HCT116 (cell line): ENCODE measurements around the gene HEG1. TPM values are rescaled to one million over a fixed set of nuclear protein-coding genes. Genes with fewer than 3 reads are reported as not detected.

Experiments used
- ATAC-seq: fragments of 200-7000 bp; cut with Tn5 transposase; 2 replicates; pipeline ENCODE4 v1.9.1; 2020; ENCODE audit warnings: mild to moderate bottlenecking, moderate library complexity
- BruUV-seq: library from RNA; stranded (reverse); fragments of 400-500 nt; replicated peaks from 2 replicates; lab custom pipeline; 2021; lab: Mats Ljungman, UMichigan
- CTCF ChIA-PET: fragments of 300-600 bp; sonication (Branson Sonifier 250); formaldehyde crosslinking; loops from one replicate; lab custom pipeline; 2021; ENCODE audit warnings: antibody characterized with exemption; lab: Charles Lee
- POLR2A ChIA-PET: fragments of 300-600, 350-600 bp; sonication (Branson Sonifier 250); formaldehyde crosslinking; loops from one replicate; lab custom pipeline; 2021; ENCODE audit warnings: antibody characterized with exemption; lab: Charles Lee
- RAD21 ChIA-PET, 2 experiments: fragments of 300-600 bp; sonication (Branson Sonifier 250); formaldehyde crosslinking; loops; one replicate each; lab custom pipeline; 2023; ENCODE audit warnings: low total read pairs in 2 of 2; ENCODE audit not compliant: uncharacterized antibody in 2 of 2, unreplicated experiment in 2 of 2, low non-redundant PET in 1 of 2; lab: Charles Lee
- DNase-seq: peaks from one replicate; pipeline ENCODE4 v3.0.0-alpha.2; 2010; ENCODE audit warnings: low read depth, low spot score
- H2AFZ ChIP-seq: fragments of 200-600 bp; shearing (Covaris generic), sonication (generic); 2 replicates; pipeline ENCODE4 v1.6.1; 2017; ENCODE audit warnings: low read depth, mixed run types, mixed read lengths, antibody characterized with exemption, low read length; ENCODE audit not compliant: poor library complexity, severe bottlenecking
- H3K27ac ChIP-seq: 2 replicates; pipeline ENCODE4 v1.5.1; 2012; ENCODE audit warnings: low read depth, low read length
- H3K27me3 ChIP-seq: fragments of 200-600 bp; sonication (generic); 2 replicates; pipeline ENCODE4 v1.6.1; 2016; ENCODE audit warnings: mixed run types, low read length, mixed read lengths; ENCODE audit not compliant: insufficient read depth
- H3K36me3 ChIP-seq, 2 experiments: fragments of 200-500 bp in 1 of 2; fragments of 200-600 bp in 1 of 2; sonication (Bioruptor generic) in 1 of 2; sonication (generic) in 1 of 2; 2 replicates each; pipeline versions ENCODE4 v1.5.1 to v1.6.1; 2014 to 2016; ENCODE audit warnings: low read length in 2 of 2, inconsistent platforms in 1 of 2, mixed read lengths in 1 of 2, mixed run types in 1 of 2; ENCODE audit not compliant: insufficient read depth in 2 of 2, control insufficient read depth in 1 of 2
- H3K4me1 ChIP-seq, 2 experiments: fragments of 200-600 bp in 1 of 2; sonication (generic) in 1 of 2; 2 replicates each; pipeline versions ENCODE4 v1.5.1 to v1.6.1; 2012 to 2017; ENCODE audit warnings: low read length in 2 of 2, inconsistent platforms in 1 of 2, mild to moderate bottlenecking in 1 of 2, mixed read lengths in 1 of 2, mixed run types in 1 of 2, moderate library complexity in 1 of 2; ENCODE audit not compliant: insufficient read depth in 2 of 2, control insufficient read depth in 1 of 2
- H3K4me2 ChIP-seq: fragments of 200-600 bp; sonication (generic); 2 replicates; pipeline ENCODE4 v1.6.1; 2017; ENCODE audit warnings: mixed run types, low read length, mixed read lengths
- H3K4me3 ChIP-seq, 2 experiments: fragments of 200-600 bp in 1 of 2; sonication (generic) in 1 of 2; replicated peaks in 1 of 2; 2 replicates each; pipeline ENCODE4 v1.5.1; 2011 to 2016; ENCODE audit warnings: low read length in 2 of 2, control low read depth in 1 of 2, low read depth in 1 of 2, mild to moderate bottlenecking in 1 of 2, mixed read lengths in 1 of 2, mixed run types in 1 of 2
- H3K79me2 ChIP-seq: fragments of 200-600 bp; sonication (generic); 2 replicates; pipeline ENCODE4 v1.6.1; 2017; ENCODE audit warnings: mild to moderate bottlenecking, mixed run types, low read length, moderate library complexity, mixed read lengths; ENCODE audit not compliant: insufficient read depth
- H3K9ac ChIP-seq: fragments of 200-600 bp; sonication (generic); 2 replicates; pipeline ENCODE4 v1.6.1; 2016; ENCODE audit warnings: low read length, mixed read lengths
- H3K9me2 ChIP-seq: fragments of 200-600 bp; sonication (generic), shearing (Covaris generic); 2 replicates; pipeline ENCODE4 v1.6.1; 2017; ENCODE audit warnings: mixed run types, mild to moderate bottlenecking, moderate library complexity; ENCODE audit not compliant: insufficient read depth
- H3K9me3 ChIP-seq, 2 experiments: fragments of 200-500 bp in 1 of 2; fragments of 200-600 bp in 1 of 2; sonication (Bioruptor generic) in 1 of 2; sonication (generic) in 1 of 2; 2 replicates each; pipeline ENCODE4 v1.6.1; 2014 to 2017; ENCODE audit warnings: low read length in 2 of 2, mixed read lengths in 2 of 2, inconsistent platforms in 1 of 2, low read depth in 1 of 2, mild to moderate bottlenecking in 1 of 2, mixed run types in 1 of 2, moderate library complexity in 1 of 2; ENCODE audit not compliant: control insufficient read depth in 1 of 2, insufficient read depth in 1 of 2
- H4K20me1 ChIP-seq: fragments of 200-600 bp; sonication (generic), shearing (Covaris generic); 2 replicates; pipeline ENCODE4 v1.6.1; 2017; ENCODE audit warnings: mixed run types, mild to moderate bottlenecking, moderate library complexity; ENCODE audit not compliant: insufficient read depth
- ATF3 ChIP-seq: IDR thresholded peaks from 2 replicates; pipeline ENCODE4 v1.6.1; 2012
- CEBPB ChIP-seq: IDR thresholded peaks from 2 replicates; pipeline ENCODE4 v1.6.1; 2012; ENCODE audit warnings: low read depth
- EGR1 ChIP-seq: IDR thresholded peaks from 2 replicates; pipeline ENCODE4 v1.6.1; 2012; ENCODE audit warnings: low read depth
- EZH2 ChIP-seq: fragments of 200-600 bp; sonication (generic); IDR thresholded peaks from 2 replicates; pipeline ENCODE4 v1.6.1; 2017; ENCODE audit warnings: antibody characterized with exemption, mixed run types
- EZH2phosphoT487 ChIP-seq: fragments of 200-600 bp; IDR thresholded peaks from 2 replicates; pipeline ENCODE4 v1.6.1; 2018; ENCODE audit warnings: antibody characterized with exemption, borderline replicate concordance
- FOSL1 ChIP-seq: IDR thresholded peaks from 2 replicates; pipeline ENCODE4 v1.6.1; 2012; ENCODE audit warnings: low read depth
- POLR2A ChIP-seq: IDR thresholded peaks from 2 replicates; pipeline ENCODE4 v1.7.0; 2011; ENCODE audit warnings: borderline replicate concordance; ENCODE audit not compliant: insufficient read depth, insufficient read length; ENCODE audit errors: extremely low read depth
- POLR2AphosphoS5 ChIP-seq: IDR thresholded peaks from 2 replicates; pipeline ENCODE4 v1.6.1; 2011; ENCODE audit warnings: mild to moderate bottlenecking, low read depth, low read length, moderate library complexity
- RAD21 ChIP-seq: IDR thresholded peaks from 2 replicates; pipeline ENCODE4 v1.6.1; 2012; ENCODE audit warnings: low read depth, mild to moderate bottlenecking
- SIN3A ChIP-seq: IDR thresholded peaks from 2 replicates; pipeline ENCODE4 v1.6.1; 2012; ENCODE audit warnings: low read depth
- SP1 ChIP-seq: IDR thresholded peaks from 2 replicates; pipeline ENCODE4 v1.6.1; 2012; ENCODE audit warnings: low read depth
- SRF ChIP-seq: IDR thresholded peaks from 2 replicates; pipeline ENCODE4 v1.6.1; 2012; ENCODE audit warnings: low read depth
- ZBTB33 ChIP-seq: IDR thresholded peaks from 2 replicates; pipeline ENCODE4 v1.6.1; 2011; ENCODE audit warnings: mild to moderate bottlenecking, low read length, moderate library complexity; ENCODE audit not compliant: insufficient replicate concordance; ENCODE audit errors: extremely low read depth
- ZFX ChIP-seq: fragments of 450-650 bp; IDR thresholded peaks from 2 replicates; pipeline ENCODE4 v1.6.1; 2017
- ZNF274 ChIP-seq: fragments of 200-500 bp; sonication (Bioruptor generic); IDR thresholded peaks from 2 replicates; pipeline ENCODE4 v1.6.1; 2014; ENCODE audit warnings: mild to moderate bottlenecking, low read depth, low read length, inconsistent platforms
- intact Hi-C: fragments of 100-400 bp; cut with micrococcal nuclease; formaldehyde crosslinking; loops from 2 replicates; pipeline ENCODE4 v1.10.0; 2022
- total RNA-seq: library from RNA; stranded (reverse); gene quantifications from one replicate; pipeline ENCODE4 v1.2.1, GENCODE V29; 2021; ENCODE audit not compliant: unreplicated experiment
- TF ChIP-seq, protein P1 (sequence below), 3 experiments: fragments of 200-600 bp in 1 of 3; sonication (generic) in 1 of 3; IDR thresholded peaks in 2 of 3; conservative IDR thresholded peaks in 1 of 3; 2 replicates each; pipeline ENCODE4 v1.5.1; 2012 to 2017; ENCODE audit warnings: low read depth in 2 of 3, low read length in 2 of 3, antibody characterized with exemption in 1 of 3, borderline replicate concordance in 1 of 3, control low read depth in 1 of 3, mild to moderate bottlenecking in 1 of 3, mixed read lengths in 1 of 3, mixed run types in 1 of 3, moderate library complexity in 1 of 3; ENCODE audit not compliant: insufficient read depth in 1 of 3
- TF ChIP-seq, protein P2 (sequence below): IDR thresholded peaks from 2 replicates; pipeline ENCODE4 v1.6.1; 2012; ENCODE audit warnings: low read depth

HEG1 gene
- total RNA-seq, 1 experiment from 2014 or later = 2.6 TPM

GRCh38 chr3:124969963-124970722 is 85.7 kb downstream of the HEG1 start:
- TF ChIP-seq ZFX = no peak
- no peak for TF ChIP-seq ZNF274
- no peak for TF ChIP-seq EZH2phosphoT487
- TF ChIP-seq, protein P1, sequence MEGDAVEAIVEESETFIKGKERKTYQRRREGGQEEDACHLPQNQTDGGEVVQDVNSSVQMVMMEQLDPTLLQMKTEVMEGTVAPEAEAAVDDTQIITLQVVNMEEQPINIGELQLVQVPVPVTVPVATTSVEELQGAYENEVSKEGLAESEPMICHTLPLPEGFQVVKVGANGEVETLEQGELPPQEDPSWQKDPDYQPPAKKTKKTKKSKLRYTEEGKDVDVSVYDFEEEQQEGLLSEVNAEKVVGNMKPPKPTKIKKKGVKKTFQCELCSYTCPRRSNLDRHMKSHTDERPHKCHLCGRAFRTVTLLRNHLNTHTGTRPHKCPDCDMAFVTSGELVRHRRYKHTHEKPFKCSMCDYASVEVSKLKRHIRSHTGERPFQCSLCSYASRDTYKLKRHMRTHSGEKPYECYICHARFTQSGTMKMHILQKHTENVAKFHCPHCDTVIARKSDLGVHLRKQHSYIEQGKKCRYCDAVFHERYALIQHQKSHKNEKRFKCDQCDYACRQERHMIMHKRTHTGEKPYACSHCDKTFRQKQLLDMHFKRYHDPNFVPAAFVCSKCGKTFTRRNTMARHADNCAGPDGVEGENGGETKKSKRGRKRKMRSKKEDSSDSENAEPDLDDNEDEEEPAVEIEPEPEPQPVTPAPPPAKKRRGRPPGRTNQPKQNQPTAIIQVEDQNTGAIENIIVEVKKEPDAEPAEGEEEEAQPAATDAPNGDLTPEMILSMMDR (IDR thresholded peaks at IDR 0.05 in 2 of 3, conservative IDR thresholded peaks at IDR 0.05 in 1 of 3; ENCODE audit: borderline replicate concordance in 1 of 3, insufficient read depth in 1 of 3, low read depth in 2 of 3, low read length in 2 of 3) = no peak
- no peak for TF ChIP-seq SIN3A
- no peak for TF ChIP-seq SRF
- TF ChIP-seq SP1 = no peak
- no peak for TF ChIP-seq RAD21
- TF ChIP-seq ATF3 = no peak
- no peak for TF ChIP-seq CEBPB
- TF ChIP-seq FOSL1 = no peak
- TF ChIP-seq POLR2A = no peak
- TF ChIP-seq POLR2AphosphoS5 = no peak
- no peak for TF ChIP-seq EGR1
- TF ChIP-seq ZBTB33 = no peak
- TF ChIP-seq, protein P2, sequence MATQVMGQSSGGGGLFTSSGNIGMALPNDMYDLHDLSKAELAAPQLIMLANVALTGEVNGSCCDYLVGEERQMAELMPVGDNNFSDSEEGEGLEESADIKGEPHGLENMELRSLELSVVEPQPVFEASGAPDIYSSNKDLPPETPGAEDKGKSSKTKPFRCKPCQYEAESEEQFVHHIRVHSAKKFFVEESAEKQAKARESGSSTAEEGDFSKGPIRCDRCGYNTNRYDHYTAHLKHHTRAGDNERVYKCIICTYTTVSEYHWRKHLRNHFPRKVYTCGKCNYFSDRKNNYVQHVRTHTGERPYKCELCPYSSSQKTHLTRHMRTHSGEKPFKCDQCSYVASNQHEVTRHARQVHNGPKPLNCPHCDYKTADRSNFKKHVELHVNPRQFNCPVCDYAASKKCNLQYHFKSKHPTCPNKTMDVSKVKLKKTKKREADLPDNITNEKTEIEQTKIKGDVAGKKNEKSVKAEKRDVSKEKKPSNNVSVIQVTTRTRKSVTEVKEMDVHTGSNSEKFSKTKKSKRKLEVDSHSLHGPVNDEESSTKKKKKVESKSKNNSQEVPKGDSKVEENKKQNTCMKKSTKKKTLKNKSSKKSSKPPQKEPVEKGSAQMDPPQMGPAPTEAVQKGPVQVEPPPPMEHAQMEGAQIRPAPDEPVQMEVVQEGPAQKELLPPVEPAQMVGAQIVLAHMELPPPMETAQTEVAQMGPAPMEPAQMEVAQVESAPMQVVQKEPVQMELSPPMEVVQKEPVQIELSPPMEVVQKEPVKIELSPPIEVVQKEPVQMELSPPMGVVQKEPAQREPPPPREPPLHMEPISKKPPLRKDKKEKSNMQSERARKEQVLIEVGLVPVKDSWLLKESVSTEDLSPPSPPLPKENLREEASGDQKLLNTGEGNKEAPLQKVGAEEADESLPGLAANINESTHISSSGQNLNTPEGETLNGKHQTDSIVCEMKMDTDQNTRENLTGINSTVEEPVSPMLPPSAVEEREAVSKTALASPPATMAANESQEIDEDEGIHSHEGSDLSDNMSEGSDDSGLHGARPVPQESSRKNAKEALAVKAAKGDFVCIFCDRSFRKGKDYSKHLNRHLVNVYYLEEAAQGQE = no peak
- TF ChIP-seq EZH2 = no peak
- no peaks in the 10 kb centered on the region for H3K9me2 ChIP-seq
- peaks cover 0 to 7% of the 10 kb centered on the region in 2 experiments; a peak in 2 of 4 replicates for H3K4me1 ChIP-seq
- ChIA-PET CTCF (no interaction called here), RAD21 (no interaction called here), POLR2A (no interaction called here)
- ATAC-seq (no peak), DNase-seq (no peak)
- intact Hi-C loops = no loop called here
- no peak overlapping the region for H3K27ac ChIP-seq
- no peaks in the 10 kb centered on the region for H4K20me1 ChIP-seq
- H3K36me3 ChIP-seq = no peaks in the 10 kb centered on the region
- no TSS peak for BruUV-seq
- H2AFZ ChIP-seq = no peak overlapping the region
- no peaks in the 10 kb centered on the region for H3K9me3 ChIP-seq
- H3K4me2 ChIP-seq = no peak overlapping the region
- no peak overlapping the region for H3K4me3 ChIP-seq
- no peak overlapping the region for H3K9ac ChIP-seq
- H3K79me2 ChIP-seq = no peaks in the 10 kb centered on the region
- H3K27me3 ChIP-seq = no peaks in the 10 kb centered on the region
